GM19035 (cell line): ENCODE measurements around the gene LRG1.

Experiments used
- ATAC-seq: cut with Tn5 transposase; IDR thresholded peaks from one replicate; pipeline ENCODE4 v1.9.1; 2021; ENCODE audit not compliant: unreplicated experiment

LRG1 gene

DNA sequence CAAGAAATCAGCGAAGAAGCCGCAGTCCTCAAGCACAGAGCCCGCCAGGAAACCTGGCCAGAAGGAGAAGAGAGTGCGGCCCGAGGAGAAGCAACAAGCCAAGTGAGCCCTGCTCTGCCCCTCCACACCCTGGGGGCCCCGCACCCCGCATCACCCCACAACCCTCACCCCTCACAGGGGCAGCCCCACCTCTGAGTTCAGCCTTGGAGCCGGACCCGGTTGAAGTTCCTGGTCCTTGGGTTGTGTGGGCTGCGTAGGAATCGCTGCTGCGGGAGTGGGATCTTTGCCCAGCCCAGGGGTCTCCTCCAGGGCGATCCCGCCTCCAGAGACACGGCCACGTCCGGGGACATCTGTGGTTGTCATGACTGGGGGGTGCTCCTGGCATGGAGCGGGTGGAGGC is 43.5 kb downstream of the LRG1 start:
- ATAC-seq, result no peak

DNA sequence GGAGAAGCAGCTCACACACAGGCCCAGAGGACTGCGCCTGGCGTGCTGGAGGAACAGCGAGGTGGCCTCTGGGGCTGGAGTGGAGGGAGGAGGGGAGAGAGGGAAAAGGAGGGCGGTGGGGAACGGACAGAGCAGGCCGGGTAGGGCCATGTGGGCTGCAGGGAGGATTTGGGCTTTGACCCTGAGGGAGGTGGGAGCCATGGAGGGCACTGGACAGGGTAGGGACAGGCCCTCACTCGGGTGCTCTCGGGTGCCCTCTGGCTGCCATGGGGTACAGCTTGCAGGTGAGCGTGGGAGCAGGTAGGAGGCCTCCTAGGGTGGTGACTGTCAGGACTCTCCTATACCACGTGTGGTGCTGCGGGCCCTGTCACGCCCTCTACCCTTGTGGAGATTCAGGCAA is 44.4 kb downstream of the LRG1 start:
- ATAC-seq, result no peak

DNA sequence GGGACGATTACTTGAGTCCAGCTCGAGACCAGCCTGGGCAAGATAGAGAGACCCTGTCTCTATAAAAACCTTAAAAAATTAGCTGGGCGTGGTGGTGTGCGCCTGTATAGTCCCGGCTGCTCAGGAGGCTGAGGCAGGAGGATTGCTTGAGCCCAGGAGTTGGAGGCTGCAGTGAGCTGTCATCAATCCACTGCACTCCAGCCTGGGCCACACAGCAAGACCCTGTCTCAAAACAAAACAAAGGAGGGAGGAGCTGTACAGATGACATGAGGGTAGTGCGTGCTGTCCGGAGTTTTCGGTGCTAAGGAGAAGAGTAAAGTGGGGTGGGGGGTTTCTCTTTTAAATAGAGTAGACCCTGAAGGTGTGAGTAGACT is 45.2 kb downstream of the LRG1 start:
- ATAC-seq, result no peak

DNA sequence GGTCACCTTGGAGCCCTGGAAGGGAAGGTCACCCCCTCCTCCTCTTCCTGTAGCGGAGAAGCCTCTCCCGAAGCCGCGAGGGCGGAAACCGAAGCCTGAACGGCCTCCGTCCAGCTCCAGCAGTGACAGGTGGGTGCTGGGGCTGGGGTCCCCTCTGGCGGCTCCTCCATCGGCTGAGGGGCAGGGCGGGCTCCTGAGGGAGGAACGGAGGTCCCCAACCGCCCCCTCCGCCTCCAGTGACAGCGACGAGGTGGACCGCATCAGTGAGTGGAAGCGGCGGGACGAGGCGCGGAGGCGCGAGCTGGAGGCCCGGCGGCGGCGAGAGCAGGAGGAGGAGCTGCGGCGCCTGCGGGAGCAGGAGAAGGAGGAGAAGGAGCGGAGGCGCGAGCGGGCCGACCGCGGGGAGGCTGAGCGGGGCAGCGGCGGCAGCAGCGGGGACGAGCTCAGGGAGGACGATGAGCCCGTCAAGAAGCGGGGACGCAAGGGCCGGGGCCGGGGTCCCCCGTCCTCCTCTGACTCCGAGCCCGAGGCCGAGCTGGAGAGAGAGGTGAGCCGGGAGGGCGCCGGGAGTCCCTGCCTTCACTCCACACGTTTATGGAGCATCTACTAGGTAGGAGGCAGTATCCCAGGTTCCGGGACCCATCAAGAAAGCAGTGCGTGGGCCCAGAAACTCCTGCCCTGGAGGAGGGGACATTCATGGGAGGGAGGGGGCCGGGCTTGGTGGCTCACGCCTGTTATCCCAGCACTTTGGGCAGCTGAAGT is 45.7 kb downstream of the LRG1 start:
- ATAC-seq, result no peak

DNA sequence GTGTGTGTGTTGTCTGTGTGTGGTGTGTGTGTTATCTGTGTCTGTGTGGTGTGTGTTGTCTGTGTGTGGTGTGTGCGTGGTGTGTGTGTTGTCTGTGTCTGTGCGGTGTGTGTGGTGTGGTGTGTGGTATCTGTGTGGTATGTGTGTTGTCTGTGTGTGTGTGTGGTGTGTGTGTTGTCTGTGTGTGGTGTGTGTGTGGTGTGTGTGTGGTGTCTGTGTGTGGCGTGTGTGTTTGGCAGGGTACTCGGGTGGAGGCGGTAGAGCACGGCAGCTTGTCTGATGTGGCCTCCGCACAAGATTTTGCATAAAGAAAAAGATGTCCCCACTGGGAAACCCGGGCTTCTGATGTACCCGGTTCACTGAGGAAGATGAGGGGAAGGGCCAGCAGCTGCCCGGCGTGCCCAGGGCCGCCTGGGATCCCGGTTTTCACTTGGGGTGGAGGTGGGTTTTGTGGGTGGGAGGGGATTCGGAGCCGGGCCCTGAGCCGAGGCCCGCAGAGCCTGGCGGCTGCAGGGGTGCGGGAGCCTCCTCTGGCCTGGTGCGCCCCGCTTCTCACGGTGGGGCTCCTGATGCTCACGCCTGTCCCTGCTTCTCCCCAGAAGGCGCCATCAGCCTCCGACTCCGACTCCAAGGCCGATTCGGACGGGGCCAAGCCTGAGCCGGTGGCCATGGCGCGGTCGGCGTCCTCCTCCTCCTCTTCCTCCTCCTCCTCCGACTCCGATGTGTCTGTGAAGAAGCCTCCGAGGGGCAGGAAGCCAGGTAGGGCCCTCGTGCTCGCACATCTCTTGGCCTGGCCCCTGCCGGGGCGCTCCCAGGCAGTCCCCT is 46.5 kb downstream of the LRG1 start:
- ATAC-seq, result no peak

DNA sequence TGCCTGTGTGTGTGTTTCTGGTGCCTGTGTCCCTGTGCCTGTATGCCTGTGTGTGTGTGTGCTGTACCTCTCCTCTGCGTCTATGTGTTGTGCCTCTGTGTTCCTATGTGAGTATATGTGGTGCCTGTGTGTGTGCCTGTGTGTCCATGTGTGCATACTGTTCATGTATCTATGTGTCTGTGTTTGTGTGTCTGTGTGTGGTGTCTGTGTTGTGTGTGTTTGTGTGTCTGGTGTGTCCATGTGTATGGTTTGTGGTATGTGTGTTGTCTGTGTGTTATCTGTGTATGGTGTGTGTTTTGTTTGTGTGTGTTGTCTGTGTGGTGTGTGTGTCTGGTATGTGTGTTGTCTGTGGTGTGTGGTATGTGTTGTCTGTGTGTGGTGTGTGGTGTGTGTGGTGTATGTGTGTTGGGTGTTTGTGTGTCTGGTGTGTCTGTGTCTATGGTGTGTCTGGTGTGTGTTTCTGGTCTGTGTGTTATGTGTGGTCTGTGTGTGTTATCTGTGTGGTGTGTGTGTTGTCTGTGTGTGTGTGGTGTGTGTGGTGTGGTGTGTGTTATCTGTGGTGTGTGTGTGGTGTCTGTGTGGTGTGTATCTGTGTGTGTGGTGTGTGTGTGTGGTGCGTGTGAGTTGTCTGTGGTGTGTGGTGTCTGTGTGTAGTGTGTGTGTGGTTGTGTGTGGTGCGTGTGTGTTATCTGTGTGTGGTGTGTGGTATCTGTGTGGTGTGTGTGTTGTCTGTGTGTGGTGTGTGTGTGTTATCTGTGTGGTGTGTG is 47.3 kb downstream of the LRG1 start:
- ATAC-seq, result no peak

DNA sequence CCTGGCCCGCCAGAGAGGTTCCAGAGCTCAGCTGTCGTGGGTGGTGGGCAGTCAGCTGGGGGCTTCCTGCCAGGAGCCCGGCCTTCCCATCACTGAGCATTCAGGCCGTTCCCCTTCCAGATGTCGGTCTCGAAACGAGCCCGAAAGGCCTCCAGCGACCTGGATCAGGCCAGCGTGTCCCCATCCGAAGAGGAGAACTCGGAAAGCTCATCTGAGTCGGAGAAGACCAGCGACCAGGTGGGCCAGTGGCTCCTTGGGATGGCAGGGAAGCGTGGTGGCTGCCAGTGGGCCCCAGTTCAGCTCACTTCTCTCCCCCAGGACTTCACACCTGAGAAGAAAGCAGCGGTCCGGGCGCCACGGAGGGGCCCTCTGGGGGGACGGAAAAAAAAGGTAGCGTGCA is 48.4 kb downstream of the LRG1 start:
- ATAC-seq, result no peak

DNA sequence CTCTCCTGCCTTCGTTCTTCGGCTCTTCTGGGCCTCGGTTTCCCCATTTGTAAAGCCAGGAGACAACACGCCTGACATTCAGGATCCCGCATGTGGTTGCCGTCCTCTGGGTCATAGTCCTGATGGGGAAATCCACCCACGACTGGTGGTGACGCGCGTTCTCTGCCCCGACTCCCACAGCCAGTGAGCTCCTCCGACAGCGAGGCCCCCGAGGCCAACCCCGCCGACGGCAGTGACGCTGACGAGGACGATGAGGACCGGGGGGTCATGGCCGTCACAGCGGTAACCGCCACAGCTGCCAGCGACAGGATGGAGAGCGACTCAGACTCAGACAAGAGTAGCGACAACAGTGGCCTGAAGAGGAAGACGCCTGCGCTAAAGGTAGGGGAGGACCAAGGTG is 51.3 kb downstream of the LRG1 start:
- ATAC-seq, result no peak

DNA sequence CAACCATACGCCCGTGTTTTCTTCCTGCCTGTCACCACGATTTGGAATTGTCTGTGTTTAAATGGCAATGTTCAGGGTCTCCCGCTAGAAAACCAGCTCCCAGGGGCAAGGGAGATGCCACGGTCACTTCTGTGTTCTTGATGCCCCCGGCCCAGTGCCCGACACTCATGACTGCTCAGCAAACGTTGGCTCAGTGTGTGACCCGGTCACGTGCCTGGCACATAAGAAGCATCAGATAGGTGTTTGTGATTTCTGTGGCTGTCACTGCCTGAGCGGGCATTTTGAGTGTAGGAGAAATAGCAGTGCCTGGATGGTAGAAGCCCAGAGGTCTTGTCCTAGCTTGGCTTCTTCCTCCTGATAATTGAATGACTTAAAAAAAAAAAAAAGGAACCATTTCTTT is 52.3 kb downstream of the LRG1 start:
- ATAC-seq, result no peak
